ENCODE measurements around the gene IER5L. TPM values are rescaled to one million over a fixed set of nuclear protein-coding genes. Genes with fewer than 3 reads are reported as not detected.
A peak's percentile ranks its signal among the peaks of the same experiment; 100 is the strongest.

The IER5L gene
- total RNA-seq, 1 donor from 2014 or later = 19.5 TPM

DNA sequence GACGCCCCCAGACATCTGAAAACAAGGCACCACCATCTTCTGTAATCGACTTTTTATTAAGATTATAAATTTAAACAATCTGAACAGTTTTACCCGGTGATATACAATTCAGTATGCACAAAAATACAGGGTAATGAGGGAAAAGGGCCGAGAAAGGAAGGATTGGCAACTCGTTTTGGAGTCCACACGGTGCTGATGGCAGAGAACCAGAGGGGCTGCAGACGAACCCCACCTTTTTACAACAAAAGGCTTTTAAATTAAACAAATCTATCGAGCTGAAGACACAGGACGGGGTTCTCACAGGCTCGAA is 2.6 kb downstream of the IER5L start:
- no peaks in the 10 kb centered on the region for H3K36me3 ChIP-seq (ENCODE audit: control insufficient read depth, insufficient read depth, low read length)
- peak overlapping the region; percentile 88 for H3K4me3 ChIP-seq (ENCODE audit: low read depth, low read length)
- DNase-seq (ENCODE audit: low read depth) (no peak), FAIRE-seq (no peak)
- H3K27me3 ChIP-seq (ENCODE audit: control insufficient read depth, insufficient read depth, low read length) = no peaks in the 10 kb centered on the region
- no peak for TF ChIP-seq CTCF (IDR thresholded peaks at IDR 0.05; ENCODE audit: insufficient read depth, low read length, severe bottlenecking)

DNA sequence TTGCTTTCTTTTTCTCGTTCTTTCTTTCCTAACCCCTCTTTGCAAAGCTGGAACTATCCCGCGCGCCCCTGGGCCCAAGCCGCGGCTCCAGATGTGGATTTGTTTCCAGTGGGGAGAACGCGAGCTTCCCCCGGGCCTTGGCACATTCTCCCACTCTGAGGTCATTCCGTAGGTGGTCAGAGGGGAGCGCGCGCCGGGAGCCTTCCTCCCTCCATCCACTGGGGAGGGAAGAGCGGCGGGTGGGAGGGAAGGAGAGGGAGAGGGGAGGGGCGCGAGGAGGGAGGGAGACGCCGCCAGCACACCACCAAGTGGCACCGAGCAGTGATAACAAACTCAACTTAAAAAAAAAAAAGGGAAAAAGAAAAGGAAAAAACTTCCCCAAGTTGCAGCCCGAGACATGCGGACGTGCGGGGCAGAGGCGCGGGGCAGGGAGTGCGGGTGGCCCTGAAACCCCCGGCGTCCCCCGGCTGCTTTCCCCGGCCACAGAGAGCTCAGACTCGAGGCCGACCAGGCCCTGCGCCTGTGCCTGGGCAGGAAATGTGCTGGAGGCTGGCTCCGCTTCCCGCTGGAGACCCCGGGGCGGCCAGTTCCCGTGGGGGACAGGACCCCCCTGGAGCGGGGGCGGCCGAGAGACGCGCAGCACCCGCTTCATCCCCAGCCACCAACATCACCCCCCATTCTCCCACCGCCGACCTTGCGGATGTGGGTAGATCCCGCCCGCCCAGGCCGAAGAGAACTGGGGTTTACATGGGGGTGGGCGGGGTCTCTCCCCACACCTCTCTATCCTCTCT is 3.1 kb downstream of the IER5L start:
- FAIRE-seq = no peak

DNA sequence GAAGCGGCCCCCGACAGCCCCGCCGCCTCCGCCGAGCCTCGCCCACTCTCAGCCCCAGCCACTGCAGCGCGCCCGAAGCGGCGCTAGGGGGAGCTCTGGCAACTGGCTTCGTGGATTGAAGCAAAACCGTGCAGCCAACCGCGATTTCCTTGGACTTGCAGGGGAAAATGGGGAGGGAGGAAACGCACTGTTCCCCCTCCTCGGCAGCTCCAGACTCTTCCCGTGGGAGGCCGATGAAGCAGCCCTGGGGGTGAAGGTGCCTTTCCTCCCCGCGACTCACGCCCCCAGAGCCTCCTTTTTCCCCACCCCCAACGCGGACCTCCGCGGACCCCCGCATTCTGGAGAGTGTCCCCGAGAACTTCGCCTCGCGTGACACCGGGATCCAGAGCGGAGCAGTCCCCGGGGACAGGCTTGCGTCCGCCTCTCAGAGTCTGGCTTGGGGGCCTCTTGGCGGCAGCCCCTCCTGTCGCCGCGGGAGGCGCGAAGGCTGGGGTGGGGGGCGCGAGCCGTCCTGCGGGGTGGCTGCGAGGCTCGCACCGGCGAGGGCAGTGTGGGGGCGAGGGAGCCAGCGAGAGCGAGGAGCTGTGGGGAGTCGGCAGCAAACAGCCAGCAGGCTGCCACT is 3.8 kb downstream of the IER5L start:
- DNase-seq (ENCODE audit: low read depth) = peak; percentile 80
- no peak for FAIRE-seq
- Histone ChIP-seq H3K4me3 (ENCODE audit: low read depth, low read length) (peak overlapping the region; percentile 88), H3K27me3 (ENCODE audit: control insufficient read depth, insufficient read depth, low read length) (no peaks in the 10 kb centered on the region), H3K36me3 (ENCODE audit: control insufficient read depth, insufficient read depth, low read length) (no peaks in the 10 kb centered on the region)
- TF ChIP-seq CTCF (IDR thresholded peaks at IDR 0.05; ENCODE audit: insufficient read depth, low read length, severe bottlenecking) = peak; percentile 100

More for the DNA sequence above, 3.1 kb downstream of the IER5L start:
- peak; percentile 49 for DNase-seq (ENCODE audit: low read depth)
- H3K4me3 ChIP-seq (ENCODE audit: low read depth, low read length) = peak overlapping the region; percentile 88
- H3K36me3 ChIP-seq (ENCODE audit: control insufficient read depth, insufficient read depth, low read length) = no peaks in the 10 kb centered on the region
- no peaks in the 10 kb centered on the region for H3K27me3 ChIP-seq (ENCODE audit: control insufficient read depth, insufficient read depth, low read length)
- TF ChIP-seq CTCF (IDR thresholded peaks at IDR 0.05; ENCODE audit: insufficient read depth, low read length, severe bottlenecking) = peak; percentile 27

- no peak for FAIRE-seq
- peak overlapping the region; percentile 88 for H3K4me3 ChIP-seq (ENCODE audit: low read depth, low read length)
Measured at GRCh38 chr9:129173296-129174101, 4.6 kb downstream of the IER5L start.

DNA sequence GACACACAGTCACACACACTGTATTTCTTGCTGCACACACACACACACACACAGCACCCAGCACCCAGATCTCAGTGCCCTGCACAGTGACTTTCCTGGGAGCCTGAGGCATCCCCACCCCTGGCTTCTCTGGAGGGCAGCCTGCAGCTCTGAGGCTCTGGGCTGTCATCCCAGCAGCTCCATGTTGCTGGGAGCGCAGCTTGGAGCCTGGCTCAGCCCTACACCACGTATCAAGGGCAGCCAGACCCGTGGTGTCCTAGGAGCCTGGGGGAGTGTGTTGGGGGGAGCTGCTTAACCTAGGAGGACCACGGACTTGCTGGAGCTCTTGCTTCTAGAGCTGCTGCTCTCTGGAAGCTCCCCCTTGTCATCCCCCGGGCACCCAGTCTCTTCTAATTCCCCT is 5.2 kb downstream of the IER5L start:
- FAIRE-seq (no peak), DNase-seq (ENCODE audit: low read depth) (no peak)
- no peak for TF ChIP-seq CTCF (IDR thresholded peaks at IDR 0.05; ENCODE audit: insufficient read depth, low read length, severe bottlenecking)
- H3K4me3 ChIP-seq (ENCODE audit: low read depth, low read length) = no peak overlapping the region
- H3K27me3 ChIP-seq (ENCODE audit: control insufficient read depth, insufficient read depth, low read length) = no peaks in the 10 kb centered on the region
- no peaks in the 10 kb centered on the region for H3K36me3 ChIP-seq (ENCODE audit: control insufficient read depth, insufficient read depth, low read length)

More at GRCh38 chr9:129173296-129174101, 4.6 kb downstream of the IER5L start:
- H3K27me3 ChIP-seq (ENCODE audit: control insufficient read depth, insufficient read depth, low read length) = no peaks in the 10 kb centered on the region
- no peak for DNase-seq (ENCODE audit: low read depth)
- no peaks in the 10 kb centered on the region for H3K36me3 ChIP-seq (ENCODE audit: control insufficient read depth, insufficient read depth, low read length)
- no peak for TF ChIP-seq CTCF (IDR thresholded peaks at IDR 0.05; ENCODE audit: insufficient read depth, low read length, severe bottlenecking)

Data from bronchial epithelial cell (primary cell).